GM18909 (cell line): Measurements from ENCODE around the gene TRIM63.
A peak's percentile ranks its signal among the peaks of the same experiment; 100 is the strongest.

ENCODE experiments used
- ATAC-seq: cut with Tn5 transposase; IDR thresholded peaks from one replicate; pipeline ENCODE4 v1.9.1; 2021; ENCODE audit warnings: mild to moderate bottlenecking; ENCODE audit not compliant: unreplicated experiment, poor library complexity

TRIM63 gene

GRCh38 chr1:26035959-26036755, 31.3 kb downstream of the TRIM63 start:
- peak; percentile 72 for ATAC-seq

DNA sequence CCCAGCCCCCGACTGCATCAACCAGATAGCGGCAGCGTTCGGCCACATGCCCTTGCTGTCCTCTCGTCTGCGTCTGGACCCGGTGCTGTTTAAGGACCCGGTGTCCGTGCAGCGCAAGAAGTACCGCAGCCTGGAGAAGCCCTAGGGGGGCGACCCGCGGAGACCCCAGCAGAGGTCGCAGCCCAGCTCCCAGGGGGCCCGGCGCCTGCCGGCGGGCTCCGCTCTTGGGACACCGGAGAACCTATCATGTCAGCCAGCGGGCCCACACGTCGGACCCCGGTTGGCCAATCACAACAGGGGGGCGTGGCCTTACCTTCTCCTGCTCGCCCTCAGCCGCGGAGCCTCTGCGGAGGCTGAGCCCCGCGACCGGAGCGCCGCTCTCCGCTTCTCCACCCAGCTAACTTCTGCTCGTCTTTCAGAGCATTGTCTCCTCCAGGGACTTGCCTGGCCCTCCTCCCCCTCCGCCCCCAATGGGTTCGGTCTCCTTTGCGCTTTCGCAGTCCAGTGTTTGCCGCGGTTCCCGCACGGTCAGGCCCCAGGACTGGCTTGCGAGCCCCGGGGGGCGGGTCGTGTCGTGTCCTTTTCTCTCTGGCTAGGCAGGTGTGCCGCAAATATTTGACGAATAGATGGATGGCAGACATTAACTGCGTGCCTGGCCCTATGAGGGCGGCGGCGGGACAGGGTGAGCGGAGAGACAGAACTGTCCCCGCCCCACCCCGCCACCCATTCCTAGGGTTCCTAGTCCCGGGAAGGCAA, 32.0 kb downstream of the TRIM63 start:
- ATAC-seq: peak; percentile 83

GRCh38 chr1:26034504-26035202, 32.8 kb downstream of the TRIM63 start:
- ATAC-seq: no peak

GRCh38 chr1:26032656-26033357, 34.6 kb downstream of the TRIM63 start:
- ATAC-seq: no peak

GRCh38 chr1:26031611-26032220, 35.7 kb downstream of the TRIM63 start:
- ATAC-seq: no peak

DNA sequence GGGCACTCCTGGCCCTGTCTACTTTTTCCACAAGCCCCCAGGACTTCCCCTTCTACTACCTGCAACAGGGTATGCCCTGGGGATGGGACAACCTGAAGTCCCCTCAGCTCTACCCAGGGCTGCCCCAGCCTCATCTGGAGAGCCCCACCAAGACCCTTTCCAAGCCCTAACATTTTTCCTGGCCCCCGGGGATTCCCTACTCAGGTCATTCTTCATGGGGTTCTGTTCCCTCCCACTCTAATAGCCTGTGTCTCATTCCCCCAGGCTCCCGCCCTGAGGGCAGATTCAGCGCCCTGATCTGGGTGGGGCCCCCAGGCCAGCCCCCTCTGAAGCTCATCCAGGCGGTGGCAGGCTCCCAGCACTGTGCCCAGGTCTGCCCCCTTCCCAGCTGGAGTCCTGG, 36.2 kb downstream of the TRIM63 start:
- no peak for ATAC-seq

GRCh38 chr1:26029864-26030481, 37.5 kb downstream of the TRIM63 start:
- ATAC-seq: no peak

DNA sequence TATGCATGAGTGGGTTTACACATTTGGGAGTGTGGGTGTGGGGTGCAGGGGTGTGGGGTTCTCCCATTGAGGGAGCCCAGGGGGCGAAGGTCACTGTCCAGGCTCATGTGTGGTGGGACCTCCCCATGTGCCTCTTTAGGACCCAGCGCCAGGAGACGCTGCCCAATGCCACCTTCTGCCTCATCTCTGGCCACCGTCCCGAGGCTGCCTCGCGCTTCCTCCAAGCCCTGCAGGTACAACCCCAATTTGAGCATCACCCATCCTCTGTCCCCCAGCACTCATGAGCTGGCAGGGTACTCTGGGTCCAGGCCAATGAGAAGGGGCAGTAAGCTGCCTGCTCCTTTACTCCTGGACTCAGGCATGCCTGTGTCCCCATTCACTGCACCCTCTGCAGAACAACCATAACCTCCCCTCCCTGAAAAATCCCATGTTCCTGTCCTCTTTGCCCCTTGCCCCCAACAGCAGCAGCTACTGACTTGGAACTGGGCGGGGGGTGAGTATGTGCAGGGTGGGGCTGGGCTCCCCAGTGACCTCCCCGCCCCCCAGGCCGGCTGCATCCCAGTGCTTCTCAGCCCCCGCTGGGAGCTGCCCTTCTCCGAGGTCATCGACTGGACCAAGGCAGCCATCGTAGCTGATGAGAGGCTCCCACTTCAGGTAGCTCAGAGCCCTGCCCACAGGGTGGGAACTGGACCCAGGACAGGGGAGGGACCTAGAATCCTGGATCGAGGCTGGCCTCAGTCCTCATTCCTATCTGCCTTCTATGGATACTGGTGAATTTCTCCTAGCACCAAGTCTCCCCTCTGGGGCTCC, 38.2 kb downstream of the TRIM63 start:
- ATAC-seq: no peak

DNA sequence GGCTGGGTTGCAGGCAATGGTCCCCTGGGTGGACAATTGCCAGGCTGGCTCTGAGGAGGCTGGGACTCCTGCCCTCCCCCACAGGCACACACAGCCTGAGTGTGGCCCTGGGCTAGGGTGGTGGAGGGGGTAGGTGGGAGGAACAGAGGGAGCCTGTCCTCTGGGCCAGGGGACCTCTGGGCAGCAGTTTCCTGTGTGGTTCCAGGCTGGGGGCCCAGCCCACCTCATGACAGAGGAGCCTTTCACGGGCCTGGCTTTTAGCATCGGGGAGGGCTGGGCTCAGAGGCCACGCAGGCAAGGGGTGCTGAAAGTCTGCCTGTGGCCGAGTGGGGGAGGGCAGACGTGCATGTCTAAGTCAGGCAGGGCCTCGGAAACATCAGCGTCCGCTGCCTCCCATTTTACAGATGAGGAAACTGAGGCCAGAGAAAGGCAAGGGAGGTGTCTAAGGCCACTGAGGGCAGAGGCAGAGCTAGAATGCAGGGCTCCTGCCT, 38.9 kb downstream of the TRIM63 start:
- no peak for ATAC-seq

DNA sequence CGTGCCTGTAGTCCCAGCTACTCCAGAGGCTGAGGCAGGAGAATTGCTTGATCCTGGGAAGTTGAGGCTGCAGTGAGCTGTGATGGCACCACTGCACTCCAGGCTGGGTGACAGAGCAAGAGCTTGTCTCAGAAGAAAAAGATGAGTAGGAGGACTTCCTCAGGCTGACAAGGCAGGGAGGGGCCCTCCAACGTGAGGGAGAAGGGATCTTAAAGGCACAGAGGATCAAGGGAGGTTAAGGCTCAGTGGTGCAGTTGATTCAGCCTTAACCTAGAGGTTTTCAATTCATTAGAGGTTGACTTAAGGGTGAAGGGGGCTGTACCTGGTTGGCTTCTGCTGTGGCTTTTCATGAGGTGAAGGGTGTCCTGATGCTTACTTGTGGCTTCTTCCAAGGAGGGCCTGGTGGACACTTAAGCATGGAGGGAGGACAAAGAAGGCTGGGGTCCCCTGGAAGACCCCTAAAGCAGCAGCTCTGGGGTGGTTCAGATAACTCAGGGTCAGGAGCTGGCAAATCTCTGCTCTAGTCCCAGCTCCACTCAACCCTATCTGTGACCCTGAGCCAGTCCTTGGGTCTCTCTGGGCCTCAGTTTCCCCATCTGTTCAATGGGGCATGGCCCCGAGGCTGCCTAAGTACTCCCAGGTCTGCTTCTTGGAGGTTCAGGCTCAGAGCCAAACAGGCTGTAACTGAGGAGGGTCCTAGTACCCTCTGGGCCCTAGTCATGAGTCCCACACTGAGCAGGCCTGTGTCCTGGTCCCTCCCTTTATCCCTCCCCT, 39.5 kb downstream of the TRIM63 start:
- ATAC-seq: no peak

GRCh38 chr1:26025517-26025916, 41.9 kb downstream of the TRIM63 start:
- ATAC-seq: no peak

GRCh38 chr1:26025060-26025459, 42.4 kb downstream of the TRIM63 start:
- no peak for ATAC-seq

GRCh38 chr1:26023826-26024225, 43.6 kb downstream of the TRIM63 start:
- no peak for ATAC-seq

- no peak for ATAC-seq
Observed at GRCh38 chr1:26023009-26023408, 44.4 kb downstream of the TRIM63 start.

DNA sequence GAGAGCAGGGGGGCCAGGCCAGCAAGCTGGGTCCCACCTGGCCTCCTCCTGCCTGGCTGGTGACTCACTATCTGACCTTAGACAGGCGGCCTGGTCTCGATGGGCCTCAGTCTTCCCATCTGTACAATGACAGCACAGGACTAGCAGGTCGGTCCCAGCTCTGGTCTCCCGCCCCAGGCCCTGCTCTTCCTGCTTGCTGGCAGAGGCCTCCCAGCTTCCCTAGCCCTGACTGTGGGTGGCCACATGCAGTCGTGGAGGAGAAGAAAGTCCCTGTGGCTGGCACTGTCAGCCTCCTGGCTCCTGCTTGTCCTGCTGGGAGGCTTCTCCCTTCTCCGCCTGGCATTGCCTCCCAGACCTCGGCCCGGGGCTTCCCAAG, 45.0 kb downstream of the TRIM63 start:
- ATAC-seq: no peak

- ATAC-seq: no peak
Observed at GRCh38 chr1:26021647-26022403, 45.6 kb downstream of the TRIM63 start, which contains the start of gene EXTL1. EXTL1 (plus strand) TSS chr1:26021775; CDS start chr1:26022647, 872 bp downstream.

DNA sequence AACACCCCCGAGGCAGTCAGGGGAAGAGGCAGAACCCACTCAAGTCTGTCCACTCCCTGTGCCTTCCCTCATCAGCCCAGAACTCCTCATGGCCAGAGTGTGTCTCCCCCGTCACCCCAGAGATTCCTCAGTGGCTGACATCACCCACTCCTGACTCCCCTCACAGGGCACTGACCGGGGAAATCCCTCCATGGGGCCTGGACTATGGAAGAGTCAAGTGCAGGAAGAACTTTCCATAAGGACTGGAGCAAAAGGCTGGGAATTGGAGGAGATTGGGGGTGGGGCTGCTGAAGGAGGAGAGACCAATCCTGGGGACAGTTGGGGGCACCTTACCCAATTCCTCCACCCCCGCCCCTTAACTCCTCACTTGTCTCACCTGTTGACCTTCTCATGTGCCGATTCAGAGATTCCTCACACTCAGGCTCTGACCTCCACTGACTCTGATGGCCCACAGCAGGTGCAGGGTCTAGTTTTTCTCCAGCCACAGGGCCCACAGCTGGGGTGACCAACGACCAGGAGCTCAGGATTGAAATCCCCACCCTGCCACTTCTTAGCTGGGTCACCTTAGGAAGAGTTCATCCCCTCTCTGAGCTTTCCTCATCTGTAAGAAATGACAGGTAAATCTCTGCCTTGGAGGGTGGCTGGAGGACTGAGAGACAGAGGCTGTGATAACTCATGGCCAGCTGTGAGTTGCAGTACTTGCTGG, 46.3 kb downstream of the TRIM63 start:
- no peak for ATAC-seq
